GM10266 (cell line): Measurements from ENCODE around the gene KPNA2.
"Not testable (repeated sequence)": the region's sequence is repeated elsewhere in the genome, so short reads cannot be mapped to it uniquely, and the experiment has no call there.

Source experiments
- DNase-seq: peaks from one replicate; pipeline ENCODE4 v3.0.0; 2012; ENCODE audit errors: extremely low spot score
- TF ChIP-seq, protein P1 (sequence below): IDR thresholded peaks from 2 replicates; pipeline ENCODE4 v1.5.1; 2012; ENCODE audit warnings: mild to moderate bottlenecking, low read depth; ENCODE audit not compliant: control insufficient read depth, insufficient read depth; ENCODE audit errors: missing control alignments

Gene KPNA2

DNA sequence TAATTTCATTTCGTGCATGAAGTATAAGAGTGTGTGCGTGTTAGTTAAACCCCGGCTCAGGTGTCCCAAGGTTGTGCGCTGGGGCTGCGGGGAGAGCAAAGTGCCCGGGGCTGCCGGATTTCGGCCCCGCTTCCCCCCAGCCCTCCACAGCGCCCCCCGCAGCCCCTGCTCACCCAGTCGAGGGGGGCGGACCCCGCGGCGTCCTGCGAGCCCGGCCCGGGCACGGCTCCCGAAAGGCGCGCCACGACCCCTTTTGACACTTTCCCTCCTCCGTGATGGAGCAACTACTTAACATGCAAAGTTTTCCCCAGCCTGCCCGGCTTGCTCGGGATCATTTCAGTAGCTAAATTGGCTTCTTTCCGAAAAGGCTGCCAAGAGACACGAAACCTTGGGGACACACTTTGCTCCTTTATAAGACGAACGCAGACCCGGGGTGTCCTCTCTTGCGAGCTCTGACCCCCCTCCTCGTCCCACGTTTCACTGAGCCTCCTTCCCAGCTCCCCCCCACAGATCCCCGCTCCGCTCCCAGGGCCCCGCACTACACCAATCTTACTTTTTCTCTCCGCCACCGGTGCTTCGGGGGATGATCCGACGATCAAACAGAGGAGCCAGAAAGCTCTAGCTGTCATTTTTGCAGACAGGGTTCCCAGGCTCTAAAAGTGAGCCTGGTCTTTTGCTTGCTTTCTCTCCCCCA, 39.8 kb upstream of the KPNA2 start:
- TF ChIP-seq, protein P1, sequence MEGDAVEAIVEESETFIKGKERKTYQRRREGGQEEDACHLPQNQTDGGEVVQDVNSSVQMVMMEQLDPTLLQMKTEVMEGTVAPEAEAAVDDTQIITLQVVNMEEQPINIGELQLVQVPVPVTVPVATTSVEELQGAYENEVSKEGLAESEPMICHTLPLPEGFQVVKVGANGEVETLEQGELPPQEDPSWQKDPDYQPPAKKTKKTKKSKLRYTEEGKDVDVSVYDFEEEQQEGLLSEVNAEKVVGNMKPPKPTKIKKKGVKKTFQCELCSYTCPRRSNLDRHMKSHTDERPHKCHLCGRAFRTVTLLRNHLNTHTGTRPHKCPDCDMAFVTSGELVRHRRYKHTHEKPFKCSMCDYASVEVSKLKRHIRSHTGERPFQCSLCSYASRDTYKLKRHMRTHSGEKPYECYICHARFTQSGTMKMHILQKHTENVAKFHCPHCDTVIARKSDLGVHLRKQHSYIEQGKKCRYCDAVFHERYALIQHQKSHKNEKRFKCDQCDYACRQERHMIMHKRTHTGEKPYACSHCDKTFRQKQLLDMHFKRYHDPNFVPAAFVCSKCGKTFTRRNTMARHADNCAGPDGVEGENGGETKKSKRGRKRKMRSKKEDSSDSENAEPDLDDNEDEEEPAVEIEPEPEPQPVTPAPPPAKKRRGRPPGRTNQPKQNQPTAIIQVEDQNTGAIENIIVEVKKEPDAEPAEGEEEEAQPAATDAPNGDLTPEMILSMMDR: no peak
- peak; percentile 41 for DNase-seq

DNA sequence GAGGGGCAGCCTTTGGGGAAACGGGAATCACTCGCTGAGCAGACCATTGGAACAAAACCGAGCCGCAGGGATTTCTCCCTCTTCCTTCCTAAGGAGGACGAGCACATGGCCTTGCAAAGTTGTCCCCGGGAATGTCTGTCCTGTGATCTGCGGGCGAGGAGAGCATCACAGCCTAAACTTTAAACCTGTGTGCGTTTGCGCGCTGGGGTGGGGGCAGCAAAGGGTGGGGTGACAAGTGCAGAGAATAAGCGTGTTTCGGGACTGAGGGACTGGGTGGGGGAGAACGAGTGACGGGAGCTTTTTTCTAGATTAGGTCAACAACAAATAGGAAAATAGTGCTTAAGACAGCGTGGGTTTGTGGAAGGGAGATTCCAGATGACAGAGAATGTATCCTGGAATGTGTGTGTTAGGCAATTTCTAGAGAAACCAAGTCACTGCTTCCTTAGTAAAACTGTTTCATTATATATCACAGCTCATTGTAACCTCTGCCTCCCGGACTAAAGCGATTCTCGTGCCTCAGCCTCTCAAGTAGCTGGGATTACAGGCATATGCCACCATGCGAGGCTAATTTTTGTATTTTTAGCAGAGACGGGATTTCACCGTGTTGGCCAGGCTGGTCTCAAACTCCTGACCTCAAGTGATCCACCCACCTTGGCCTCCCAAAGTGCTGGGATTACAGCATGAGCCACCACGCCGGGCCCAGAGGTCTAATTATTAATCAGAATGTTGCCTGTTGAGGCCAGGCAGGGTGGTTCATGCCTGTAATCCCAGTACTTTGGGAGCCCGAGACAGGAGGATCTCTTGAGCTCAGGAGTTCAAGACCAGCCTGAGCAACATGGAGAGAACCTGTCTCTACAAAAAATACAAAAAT, 39.0 kb upstream of the KPNA2 start, which contains the start of gene C17orf58:
TSS of gene C17orf58 (minus strand) at position 169 of the 871 bp plus-strand sequence. CDS start 271 bp downstream, outside the sequence.
- not testable (repeated sequence) for DNase-seq

DNA sequence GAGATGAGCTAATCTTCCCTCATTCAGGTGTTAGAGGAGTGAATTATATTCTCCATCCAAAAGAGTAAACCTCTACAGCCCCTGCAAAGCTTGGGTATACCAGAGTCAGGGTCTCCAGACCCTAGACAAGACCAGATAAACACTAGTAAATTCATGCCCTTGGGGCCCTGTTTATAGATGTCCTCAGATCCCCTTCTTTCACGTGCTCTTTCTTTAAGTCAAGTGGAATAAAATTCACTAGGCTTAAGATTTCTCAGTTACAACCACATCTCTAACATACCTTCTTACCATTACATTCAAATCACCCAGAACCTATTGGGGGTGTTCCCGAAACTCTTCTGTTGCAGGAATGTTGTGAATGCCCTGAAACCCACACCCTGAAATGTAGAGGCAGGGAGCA, 37.1 kb upstream of the KPNA2 start:
- DNase-seq: no peak
- TF ChIP-seq, protein P1: no peak

DNA sequence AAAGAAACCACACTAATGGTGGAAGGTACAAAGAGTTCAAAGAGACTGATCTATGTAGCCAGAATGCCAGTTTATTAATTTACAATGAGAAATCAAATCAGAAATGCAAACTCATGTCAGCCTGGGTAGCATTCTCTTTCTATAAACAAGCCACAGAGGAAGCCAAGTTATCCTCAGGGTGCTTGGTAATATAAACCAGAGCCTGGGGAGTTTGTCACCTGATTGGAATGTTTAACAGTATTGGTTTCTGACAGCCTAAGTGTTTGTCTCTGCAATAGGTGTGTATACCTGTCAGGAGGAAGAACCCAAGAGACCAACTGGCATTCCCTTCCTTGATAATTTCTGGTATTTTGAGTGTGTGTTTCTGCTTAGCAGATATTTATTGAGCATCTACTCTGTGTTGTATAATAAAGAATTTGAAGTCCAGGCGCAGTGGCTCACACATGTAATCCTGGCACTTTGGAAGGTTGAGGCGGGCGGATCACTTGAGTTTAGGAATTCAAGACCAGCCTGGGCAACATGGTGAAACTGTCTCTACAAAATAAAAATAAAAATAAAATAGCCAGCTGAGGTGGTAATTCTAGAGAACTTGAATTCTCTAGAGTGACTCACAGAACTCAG, 36.1 kb upstream of the KPNA2 start:
- TF ChIP-seq, protein P1: no peak
- no peak for DNase-seq

DNA sequence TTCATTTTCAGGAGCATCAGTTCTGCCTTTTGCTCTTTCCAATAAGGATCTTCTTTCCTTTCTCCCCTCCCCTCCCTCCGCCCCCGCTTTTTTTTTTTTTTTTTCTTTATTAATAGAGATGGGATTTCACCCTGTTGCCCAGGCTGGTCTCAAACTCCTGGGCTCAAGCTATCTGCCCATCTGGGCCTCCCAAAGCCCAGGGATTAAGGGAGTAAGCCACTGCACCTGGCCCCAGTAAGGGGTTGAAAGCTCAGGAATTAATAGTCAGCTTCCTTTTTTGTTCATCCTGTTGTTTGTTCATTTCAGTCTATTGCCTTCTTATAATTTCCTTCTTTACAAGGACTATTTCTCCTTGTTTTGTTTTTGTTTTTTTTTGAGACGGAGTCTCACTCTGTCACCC, 31.3 kb upstream of the KPNA2 start:
- TF ChIP-seq, protein P1: no peak
- DNase-seq: no peak

DNA sequence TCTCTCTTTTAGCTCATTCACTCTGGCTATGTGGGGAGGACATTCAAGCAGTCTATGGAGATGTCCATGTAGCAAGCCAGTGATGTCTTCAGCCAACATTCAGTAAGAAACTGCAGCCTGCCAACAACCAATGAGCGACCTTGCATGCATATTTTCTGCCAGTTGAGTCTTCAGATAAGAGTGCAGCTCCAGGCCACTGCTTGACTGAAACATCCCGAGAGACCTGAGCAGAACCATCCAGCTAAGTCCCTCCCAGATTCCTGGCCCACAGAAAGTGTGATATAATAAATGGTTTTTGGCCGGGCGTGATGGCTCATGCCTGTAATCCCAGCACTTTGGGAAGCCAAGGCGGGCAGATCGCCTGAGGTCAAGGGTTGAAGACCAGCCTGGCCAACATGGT, 28.7 kb upstream of the KPNA2 start:
- TF ChIP-seq, protein P1: no peak
- no peak for DNase-seq

DNA sequence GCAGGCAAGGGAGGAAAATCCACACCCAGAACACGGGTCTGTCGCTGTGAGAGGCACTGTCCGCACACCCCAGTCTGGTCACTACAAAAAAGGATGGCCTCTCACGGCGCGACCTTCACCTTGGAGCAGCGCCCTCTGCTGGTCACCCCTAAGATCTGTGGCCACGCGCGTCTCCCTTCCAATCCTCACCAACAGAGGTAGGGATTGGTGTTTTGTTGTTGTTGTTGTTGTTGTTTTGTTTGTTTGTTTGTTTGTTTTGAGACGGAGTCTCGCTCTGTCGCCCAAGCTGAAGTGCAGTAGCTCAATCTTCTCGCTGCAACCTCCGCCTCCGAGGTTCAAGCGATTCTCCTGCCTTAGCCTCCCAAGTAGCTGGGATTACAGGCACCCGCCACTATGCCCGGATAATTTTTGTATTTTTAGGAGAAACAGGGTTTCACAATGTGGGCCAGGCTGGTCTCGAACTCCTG, 24.3 kb upstream of the KPNA2 start:
- TF ChIP-seq, protein P1: peak; percentile 88
- DNase-seq: peak; percentile 70
